Measurements from ENCODE around the gene MARK1.

DNA sequence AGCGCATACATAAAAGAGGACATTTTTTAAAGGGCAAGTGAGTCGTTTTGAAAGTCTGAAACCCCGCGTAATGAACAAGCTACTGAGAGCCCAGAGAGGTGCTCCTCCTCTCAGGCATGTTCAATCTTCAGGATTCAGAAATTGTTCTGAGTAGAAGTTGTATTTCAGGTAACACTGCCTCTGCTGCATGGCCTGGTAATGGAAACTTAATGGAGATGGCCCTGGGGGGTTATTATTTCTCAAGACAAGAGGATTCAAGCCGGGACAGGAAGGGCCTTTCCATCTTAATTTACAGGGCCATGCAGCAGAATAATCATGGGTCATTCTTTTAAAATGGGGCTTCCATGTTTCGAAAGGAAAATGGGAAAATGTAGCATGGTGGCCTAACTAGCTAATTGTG, 42.1 kb upstream of the MARK1 start:
- TF ChIP-seq, protein P1, sequence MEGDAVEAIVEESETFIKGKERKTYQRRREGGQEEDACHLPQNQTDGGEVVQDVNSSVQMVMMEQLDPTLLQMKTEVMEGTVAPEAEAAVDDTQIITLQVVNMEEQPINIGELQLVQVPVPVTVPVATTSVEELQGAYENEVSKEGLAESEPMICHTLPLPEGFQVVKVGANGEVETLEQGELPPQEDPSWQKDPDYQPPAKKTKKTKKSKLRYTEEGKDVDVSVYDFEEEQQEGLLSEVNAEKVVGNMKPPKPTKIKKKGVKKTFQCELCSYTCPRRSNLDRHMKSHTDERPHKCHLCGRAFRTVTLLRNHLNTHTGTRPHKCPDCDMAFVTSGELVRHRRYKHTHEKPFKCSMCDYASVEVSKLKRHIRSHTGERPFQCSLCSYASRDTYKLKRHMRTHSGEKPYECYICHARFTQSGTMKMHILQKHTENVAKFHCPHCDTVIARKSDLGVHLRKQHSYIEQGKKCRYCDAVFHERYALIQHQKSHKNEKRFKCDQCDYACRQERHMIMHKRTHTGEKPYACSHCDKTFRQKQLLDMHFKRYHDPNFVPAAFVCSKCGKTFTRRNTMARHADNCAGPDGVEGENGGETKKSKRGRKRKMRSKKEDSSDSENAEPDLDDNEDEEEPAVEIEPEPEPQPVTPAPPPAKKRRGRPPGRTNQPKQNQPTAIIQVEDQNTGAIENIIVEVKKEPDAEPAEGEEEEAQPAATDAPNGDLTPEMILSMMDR (IDR thresholded peaks at IDR 0.05), result no peak
- no peak for TF ChIP-seq POLR2A (IDR thresholded peaks at IDR 0.05)

All from heart left ventricle (tissue), 13 donors.